HepG2 (cell line): ENCODE measurements around the gene TTBK2. TPM values are rescaled to one million over a fixed set of nuclear protein-coding genes. Genes with fewer than 3 reads are reported as not detected.
A peak's percentile ranks its signal among the peaks of the same experiment; 100 is the strongest.

Experiments used
- AFF4 ChIP-seq: sonication (generic); formaldehyde crosslinking; IDR thresholded peaks from 2 replicates; pipeline ENCODE4 v1.4.0; 2020; ENCODE audit warnings: missing genetic modification reagents
- DMAP1 ChIP-seq: IDR thresholded peaks from 2 replicates; pipeline ENCODE4 v1.6.1; 2016
- ETS1 ChIP-seq: sonication (generic); formaldehyde crosslinking; IDR thresholded peaks from 2 replicates; pipeline ENCODE4 v1.4.0; 2020; ENCODE audit warnings: missing genetic modification reagents
- GATAD1 ChIP-seq: IDR thresholded peaks from 2 replicates; pipeline ENCODE4 v1.6.1; 2016; ENCODE audit warnings: missing genetic modification reagents, missing compliant biosample characterization
- HOXA5 ChIP-seq: sonication (generic); formaldehyde crosslinking; IDR thresholded peaks from 2 replicates; pipeline ENCODE4 v1.4.0; 2020; ENCODE audit warnings: missing genetic modification reagents
- IKZF5 ChIP-seq: IDR thresholded peaks from 2 replicates; pipeline ENCODE4 v1.6.1; 2018; ENCODE audit warnings: missing genetic modification reagents, mild to moderate bottlenecking, missing compliant biosample characterization
- MLLT10 ChIP-seq: sonication (generic); formaldehyde crosslinking; IDR thresholded peaks from 2 replicates; pipeline ENCODE4 v1.4.0; 2020; ENCODE audit warnings: missing genetic modification reagents
- MTF1 ChIP-seq: sonication (generic); formaldehyde crosslinking; IDR thresholded peaks from 2 replicates; pipeline ENCODE4 v1.5.0; 2020; ENCODE audit warnings: missing genetic modification reagents
- SRY ChIP-seq: sonication (generic); formaldehyde crosslinking; IDR thresholded peaks from 2 replicates; pipeline ENCODE4 v1.8.0; 2022; ENCODE audit warnings: mild to moderate bottlenecking, missing genetic modification reagents
- STAT6 ChIP-seq: sonication (generic); formaldehyde crosslinking; IDR thresholded peaks from 2 replicates; pipeline ENCODE4 v1.4.0; 2020; ENCODE audit warnings: missing genetic modification reagents, mild to moderate bottlenecking, borderline replicate concordance
- TBX2 ChIP-seq: sonication (generic); formaldehyde crosslinking; IDR thresholded peaks from 2 replicates; pipeline ENCODE4 v1.5.0; 2020; ENCODE audit warnings: missing genetic modification reagents, mild to moderate bottlenecking, borderline replicate concordance
- TCF12 ChIP-seq, 2 experiments: fragments of 450-650 bp in 1 of 2; sonication (generic) in 1 of 2; formaldehyde crosslinking in 1 of 2; IDR thresholded peaks; 2 replicates each; pipeline versions ENCODE4 v1.6.1 to v1.8.0; 2017 to 2022; ENCODE audit warnings: antibody characterized with exemption in 1 of 2, mild to moderate bottlenecking in 1 of 2, missing genetic modification reagents in 1 of 2, moderate library complexity in 1 of 2
- YEATS2 ChIP-seq: sonication (generic); formaldehyde crosslinking; IDR thresholded peaks from 2 replicates; pipeline ENCODE4 v1.4.0; 2020; ENCODE audit warnings: missing genetic modification reagents, borderline replicate concordance
- ZMYM2 ChIP-seq: sonication (generic); formaldehyde crosslinking; IDR thresholded peaks from 2 replicates; pipeline ENCODE4 v1.8.0; 2022; ENCODE audit warnings: mild to moderate bottlenecking, missing genetic modification reagents
- ZNF556 ChIP-seq: sonication (generic); formaldehyde crosslinking; IDR thresholded peaks from 2 replicates; pipeline ENCODE4 v1.4.0; 2020; ENCODE audit warnings: mild to moderate bottlenecking, missing genetic modification reagents, borderline replicate concordance
- ZNF7 ChIP-seq: IDR thresholded peaks from 2 replicates; pipeline ENCODE4 v1.6.1; 2016; ENCODE audit warnings: missing biosample characterization, missing genetic modification reagents
- ZNF746 ChIP-seq: sonication (generic); formaldehyde crosslinking; IDR thresholded peaks from 2 replicates; pipeline ENCODE4 v1.8.0; 2022; ENCODE audit warnings: mild to moderate bottlenecking, missing genetic modification reagents
- ZNF761 ChIP-seq: sonication (generic); formaldehyde crosslinking; conservative IDR thresholded peaks from 2 replicates; pipeline ENCODE4 v1.4.0; 2020; ENCODE audit warnings: mild to moderate bottlenecking, missing genetic modification reagents
- ZNF772 ChIP-seq: sonication (generic); formaldehyde crosslinking; IDR thresholded peaks from 2 replicates; pipeline ENCODE4 v1.5.0; 2020; ENCODE audit warnings: mild to moderate bottlenecking, missing genetic modification reagents
- polyA plus RNA-seq, 8 experiments: library from polyadenylated mRNA; depleted of rRNA in 3 of 8; stranded (reverse) in 7 of 8; unstranded in 1 of 8; fragments of >200 nt; fragmentation: Illumina TruSeq in 4 of 8; extraction: Trizol in 4 of 8; gene quantifications; 2 replicates each; pipeline versions ENCODE4 v1.2.1 to v1.2.3, GENCODE V29; 2011 to 2016; ENCODE audit warnings: low read depth in 4 of 8, missing spikeins in 1 of 8, mixed read lengths in 1 of 8; ENCODE audit not compliant: insufficient read depth in 1 of 8
- total RNA-seq, 5 experiments: library from RNA; depleted of rRNA; stranded (reverse); fragments of >200 nt; fragmentation: Illumina TruSeq; extraction: Trizol; gene quantifications; 2 replicates each; pipeline ENCODE4 v1.2.3, GENCODE V29; 2016; ENCODE audit warnings: low read depth in 1 of 5

The TTBK2 gene
- total and polyA plus RNA-seq, 2 of the 13 experiments (the other 11 are each of a cell fraction or from before 2014, with no cell fraction given): 5.1 to 7.4 TPM

- TF ChIP-seq STAT6 (CRISPR knock-in tag) (no peak), ZNF746 (CRISPR knock-in tag) (no peak), DMAP1 (CRISPR knock-in tag) (no peak), HOXA5 (no peak), TCF12 (IDR thresholded peaks at IDR 0.05) (no peak), TCF12 (CRISPR knock-in tag; IDR thresholded peaks at IDR 0.05) (no peak), AFF4 (CRISPR knock-in tag) (no peak), ZNF7 (CRISPR knock-in tag) (no peak), TBX2 (CRISPR knock-in tag) (peak; percentile 70), ZMYM2 (0 out of 2 replicates have a peak, but pooled peaks have one; percentile 14), ZNF556 (CRISPR knock-in tag) (no peak), MLLT10 (no peak), ZNF761 (no peak), SRY (CRISPR knock-in tag) (peak; percentile 69; the same call in 1 of the 2 replicates), ZNF772 (CRISPR knock-in tag) (peak; percentile 33; the same call in 1 of the 2 replicates), GATAD1 (no peak), YEATS2 (no peak), ETS1 (CRISPR knock-in tag) (no peak), MTF1 (CRISPR knock-in tag) (no peak), IKZF5 (CRISPR knock-in tag) (no peak)
Observed at GRCh38 chr15:42921342-42921731, 759 bp upstream of the TTBK2 start (continued).
